Neuronal stem cell (in vitro differentiated cells): ENCODE measurements around the gene PLP2.

Experiments used
- DNase-seq: peaks from one replicate; pipeline ENCODE4 v3.0.0-alpha.2; 2013; ENCODE audit warnings: low spot score
- H2AFZ ChIP-seq: one replicate; pipeline ENCODE4 v1.6.1; 2013; ENCODE audit warnings: mild to moderate bottlenecking, low read length, inconsistent platforms
- H2AK5ac ChIP-seq: 2 replicates; pipeline ENCODE4 v1.6.1; 2013; ENCODE audit warnings: low read depth, mild to moderate bottlenecking, inconsistent platforms, low read length, moderate library complexity, mixed read lengths
- H2BK120ac ChIP-seq: 2 replicates; pipeline ENCODE4 v1.6.1; 2013; ENCODE audit warnings: low read depth, mild to moderate bottlenecking, inconsistent platforms, low read length, moderate library complexity, mixed read lengths
- H2BK12ac ChIP-seq: one replicate; pipeline ENCODE4 v1.6.1; 2013; ENCODE audit warnings: low read length, inconsistent platforms
- H2BK15ac ChIP-seq: 2 replicates; pipeline ENCODE4 v1.6.1; 2013; ENCODE audit warnings: mild to moderate bottlenecking, low read length, inconsistent platforms, mixed read lengths
- H2BK5ac ChIP-seq: one replicate; pipeline ENCODE4 v1.6.1; 2013; ENCODE audit warnings: inconsistent platforms, mild to moderate bottlenecking, low read length, moderate library complexity
- H3K14ac ChIP-seq: one replicate; pipeline ENCODE4 v1.6.1; 2013; ENCODE audit warnings: low read length, inconsistent platforms
- H3K18ac ChIP-seq: 2 replicates; pipeline ENCODE4 v1.6.1; 2013; ENCODE audit warnings: low read length, inconsistent platforms
- H3K23ac ChIP-seq: 2 replicates; pipeline ENCODE4 v1.6.1; 2013; ENCODE audit warnings: low read depth, mild to moderate bottlenecking, mixed read lengths, low read length, inconsistent platforms; ENCODE audit not compliant: poor library complexity
- H3K27ac ChIP-seq: replicated peaks from 3 replicates; pipeline ENCODE4 v1.5.1; 2013; ENCODE audit warnings: low read length, inconsistent platforms
- H3K27me3 ChIP-seq, 3 experiments: 2 replicates each; pipeline ENCODE4 v1.6.1; 2013; ENCODE audit warnings: low read length in 3 of 3, mild to moderate bottlenecking in 2 of 3, inconsistent platforms in 1 of 3, low read depth in 1 of 3, mixed read lengths in 1 of 3, moderate library complexity in 1 of 3; ENCODE audit not compliant: control insufficient read depth in 3 of 3, insufficient read depth in 3 of 3
- H3K36me3 ChIP-seq, 2 donors: replicated peaks in 1 of 2; 2 replicates each; pipeline ENCODE4 v1.6.1; 2013; ENCODE audit warnings: low read length in 2 of 2; ENCODE audit not compliant: control insufficient read depth in 2 of 2, insufficient read depth in 2 of 2
- H3K4ac ChIP-seq: 2 replicates; pipeline ENCODE4 v1.6.1; 2013; ENCODE audit warnings: inconsistent platforms, mild to moderate bottlenecking, low read length, moderate library complexity
- H3K4me1 ChIP-seq, 2 donors: 1 replicate in 1 of 2; 2 replicates in 1 of 2; pipeline ENCODE4 v1.6.1; 2013; ENCODE audit warnings: low read length in 2 of 2, low read depth in 1 of 2; ENCODE audit not compliant: control insufficient read depth in 2 of 2, insufficient read depth in 1 of 2
- H3K4me2 ChIP-seq: one replicate; pipeline ENCODE4 v1.6.1; 2013; ENCODE audit warnings: mild to moderate bottlenecking, low read length, inconsistent platforms; ENCODE audit not compliant: insufficient read depth, poor library complexity, severe bottlenecking
- H3K4me3 ChIP-seq, 2 donors: 2 replicates each; pipeline ENCODE4 v1.5.1; 2013; ENCODE audit warnings: low read length in 2 of 2, mild to moderate bottlenecking in 2 of 2, inconsistent platforms in 1 of 2, moderate library complexity in 1 of 2
- H3K79me1 ChIP-seq: one replicate; pipeline ENCODE4 v1.6.1; 2013; ENCODE audit warnings: low read depth, mild to moderate bottlenecking, inconsistent platforms, low read length, moderate library complexity
- H3K9ac ChIP-seq: one replicate; pipeline ENCODE4 v1.6.1; 2013; ENCODE audit warnings: mild to moderate bottlenecking, low read depth, low read length, inconsistent platforms; ENCODE audit not compliant: poor library complexity
- H3K9me3 ChIP-seq, 2 donors: replicated peaks in 1 of 2; 2 replicates each; pipeline versions ENCODE3 to v1.6.1; 2013; ENCODE audit warnings: low read length in 2 of 2, mild to moderate bottlenecking in 2 of 2, inconsistent platforms in 1 of 2, low read depth in 1 of 2, mixed read lengths in 1 of 2, moderate library complexity in 1 of 2; ENCODE audit not compliant: control insufficient read depth in 2 of 2, insufficient read depth in 1 of 2
- H4K8ac ChIP-seq: one replicate; pipeline ENCODE4 v1.6.1; 2013; ENCODE audit warnings: low read depth, mild to moderate bottlenecking, inconsistent platforms, low read length, moderate library complexity
- H4K91ac ChIP-seq: one replicate; pipeline ENCODE4 v1.6.1; 2013; ENCODE audit warnings: low read length, low read depth, mild to moderate bottlenecking, inconsistent platforms; ENCODE audit not compliant: poor library complexity
- WGBS, 2 donors: extraction: QIAGEN DNeasy Blood & Tissue Kit; methylation state at CpG; one replicate each; pipeline ENCODE4 v1.1.7; 2013; ENCODE audit warnings: missing lambda C conversion rate in 2 of 2, mixed read lengths in 1 of 2; ENCODE audit not compliant: insufficient read length in 2 of 2, insufficient replicate concordance in 1 of 2; ENCODE audit errors: extremely low coverage in 2 of 2; 5-methylcytosine and 5-hydroxymethylcytosine counted together

The PLP2 gene

GRCh38 chrX:49179358-49179757 lies 7.7 kb downstream of the PLP2 start:
- H2BK5ac ChIP-seq, result no peak overlapping the region
- H2AK5ac ChIP-seq, result no peak overlapping the region
- no peak overlapping the region for H3K14ac ChIP-seq
- H3K27ac ChIP-seq, result no peak overlapping the region
- peak overlapping the region; percentile 65 for H3K23ac ChIP-seq
- H2BK12ac ChIP-seq, result no peak overlapping the region
- no peak overlapping the region for H3K18ac ChIP-seq
- H3K27me3 ChIP-seq, result peaks cover 0 to 5% (median 0%) of the 10 kb centered on the region in 3 experiments
- no peaks in the 10 kb centered on the region for H3K36me3 ChIP-seq
- H3K4me1 ChIP-seq, result peaks cover 0 to 1% of the 10 kb centered on the region in 2 donors
- H2BK120ac ChIP-seq, result no peak overlapping the region
- no peaks in the 10 kb centered on the region for H3K79me1 ChIP-seq
- no peak overlapping the region for H3K4me3 ChIP-seq
- no peak overlapping the region for H4K8ac ChIP-seq
- no peak overlapping the region for H3K4me2 ChIP-seq
- no peak for DNase-seq
- H2AFZ ChIP-seq, result no peak overlapping the region
- WGBS, 2 donors, result no CpG with 5 or more reads among the region's 2 CpGs
- H4K91ac ChIP-seq, result no peak overlapping the region
- H3K9me3 ChIP-seq, result no peaks in the 10 kb centered on the region
- H3K4ac ChIP-seq, result no peak overlapping the region
- no peak overlapping the region for H3K9ac ChIP-seq
- H2BK15ac ChIP-seq, result no peak overlapping the region

GRCh38 chrX:49183701-49184281 lies 12.1 kb downstream of the PLP2 start:
- peak overlapping the region; percentile 73 for H3K27ac ChIP-seq

GRCh38 chrX:49184294-49185281 lies 12.9 kb downstream of the PLP2 start:
- Histone ChIP-seq H3K27me3 (no peaks in the 10 kb centered on the region), H3K14ac (peak overlapping the region; percentile 21), H3K4me1 (peaks cover 0 to 11% of the 10 kb centered on the region in 2 donors), H4K91ac (no peak overlapping the region), H3K9me3 (no peaks in the 10 kb centered on the region), H3K4me3 (peak overlapping the region in 1 of 2 donors; percentile 71), H2BK12ac (no peak overlapping the region), H2BK5ac (no peak overlapping the region), H3K4ac (no peak overlapping the region), H3K9ac (peak overlapping the region; percentile 70), H2BK120ac (no peak overlapping the region), H3K23ac (no peak overlapping the region), H3K79me1 (no peaks in the 10 kb centered on the region), H2BK15ac (no peak overlapping the region), H4K8ac (no peak overlapping the region), H3K36me3 (no peaks in the 10 kb centered on the region), H3K18ac (peak overlapping the region; percentile 80), H2AK5ac (no peak overlapping the region), H2AFZ (peak overlapping the region; percentile 58), H3K4me2 (peak overlapping the region; percentile 73), H3K27ac (peak overlapping the region; percentile 73)
- peak; percentile 87 for DNase-seq
- WGBS, 2 donors, result no CpG with 5 or more reads among the region's 46 CpGs

More at GRCh38 chrX:49183701-49184281, 12.1 kb downstream of the PLP2 start:
- no peak overlapping the region for H3K14ac ChIP-seq
- peak overlapping the region; percentile 2 for H3K4me2 ChIP-seq
- H3K4me1 ChIP-seq, result peaks cover 0 to 11% of the 10 kb centered on the region in 2 donors
- peak overlapping the region; percentile 60 for H3K9ac ChIP-seq
- no peaks in the 10 kb centered on the region for H3K79me1 ChIP-seq
- H3K36me3 ChIP-seq, result no peaks in the 10 kb centered on the region
- H4K8ac ChIP-seq, result no peak overlapping the region
- no peak overlapping the region for H2AK5ac ChIP-seq
- peak overlapping the region; percentile 58 for H2AFZ ChIP-seq
- H2BK5ac ChIP-seq, result no peak overlapping the region
- no peak overlapping the region for H3K23ac ChIP-seq
- H2BK15ac ChIP-seq, result no peak overlapping the region
- DNase-seq, result no peak
- H3K4ac ChIP-seq, result no peak overlapping the region
- H2BK120ac ChIP-seq, result no peak overlapping the region
- H3K9me3 ChIP-seq, result no peaks in the 10 kb centered on the region
- H3K4me3 ChIP-seq, result no peak overlapping the region
- H2BK12ac ChIP-seq, result no peak overlapping the region
- no peak overlapping the region for H4K91ac ChIP-seq
- WGBS, 2 donors, result no CpG with 5 or more reads among the region's 18 CpGs
- H3K27me3 ChIP-seq, result no peaks in the 10 kb centered on the region
- H3K18ac ChIP-seq, result peak overlapping the region; percentile 17
